ENCODE data around the gene ADCK1. TPM values are rescaled to one million over a fixed set of nuclear protein-coding genes. Genes with fewer than 3 reads are reported as not detected.

ADCK1 gene
- total RNA-seq, 1 experiment from 2014 or later = 11.4 TPM

- Mint-ChIP-seq H3K9me3 (peaks cover 7% of the 10 kb centered on the region), H3K27me3 (ENCODE audit: low read depth) (no peaks in the 10 kb centered on the region), H3K27ac (no peak overlapping the region), H3K36me3 (peaks cover 64% of the 10 kb centered on the region), H3K4me3 (no peak overlapping the region), H3K4me1 (no peaks in the 10 kb centered on the region)
- DNase-seq (ENCODE audit: low spot score) = no peak
- CTCF ChIA-PET = no interaction called here
- no peak for ATAC-seq
- no peak for TF ChIP-seq USF1 (CRISPR knock-in tag; IDR thresholded peaks at IDR 0.05)
- TF ChIP-seq ZNF263 (CRISPR knock-in tag; IDR thresholded peaks at IDR 0.05; ENCODE audit: low read depth) = no peak
- no peak for TF ChIP-seq ZNF532 (CRISPR knock-in tag; IDR thresholded peaks at IDR 0.05; ENCODE audit: borderline replicate concordance)
- TF ChIP-seq, protein P1, sequence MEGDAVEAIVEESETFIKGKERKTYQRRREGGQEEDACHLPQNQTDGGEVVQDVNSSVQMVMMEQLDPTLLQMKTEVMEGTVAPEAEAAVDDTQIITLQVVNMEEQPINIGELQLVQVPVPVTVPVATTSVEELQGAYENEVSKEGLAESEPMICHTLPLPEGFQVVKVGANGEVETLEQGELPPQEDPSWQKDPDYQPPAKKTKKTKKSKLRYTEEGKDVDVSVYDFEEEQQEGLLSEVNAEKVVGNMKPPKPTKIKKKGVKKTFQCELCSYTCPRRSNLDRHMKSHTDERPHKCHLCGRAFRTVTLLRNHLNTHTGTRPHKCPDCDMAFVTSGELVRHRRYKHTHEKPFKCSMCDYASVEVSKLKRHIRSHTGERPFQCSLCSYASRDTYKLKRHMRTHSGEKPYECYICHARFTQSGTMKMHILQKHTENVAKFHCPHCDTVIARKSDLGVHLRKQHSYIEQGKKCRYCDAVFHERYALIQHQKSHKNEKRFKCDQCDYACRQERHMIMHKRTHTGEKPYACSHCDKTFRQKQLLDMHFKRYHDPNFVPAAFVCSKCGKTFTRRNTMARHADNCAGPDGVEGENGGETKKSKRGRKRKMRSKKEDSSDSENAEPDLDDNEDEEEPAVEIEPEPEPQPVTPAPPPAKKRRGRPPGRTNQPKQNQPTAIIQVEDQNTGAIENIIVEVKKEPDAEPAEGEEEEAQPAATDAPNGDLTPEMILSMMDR (IDR thresholded peaks at IDR 0.05) = no peak
- TF ChIP-seq ZNF138 (CRISPR knock-in tag; conservative IDR thresholded peaks at IDR 0.05) = no peak
- POLR2A ChIA-PET = no interaction called here
Measured at GRCh38 chr14:77752799-77753516, 47.0 kb upstream of the ADCK1 start.

DNA sequence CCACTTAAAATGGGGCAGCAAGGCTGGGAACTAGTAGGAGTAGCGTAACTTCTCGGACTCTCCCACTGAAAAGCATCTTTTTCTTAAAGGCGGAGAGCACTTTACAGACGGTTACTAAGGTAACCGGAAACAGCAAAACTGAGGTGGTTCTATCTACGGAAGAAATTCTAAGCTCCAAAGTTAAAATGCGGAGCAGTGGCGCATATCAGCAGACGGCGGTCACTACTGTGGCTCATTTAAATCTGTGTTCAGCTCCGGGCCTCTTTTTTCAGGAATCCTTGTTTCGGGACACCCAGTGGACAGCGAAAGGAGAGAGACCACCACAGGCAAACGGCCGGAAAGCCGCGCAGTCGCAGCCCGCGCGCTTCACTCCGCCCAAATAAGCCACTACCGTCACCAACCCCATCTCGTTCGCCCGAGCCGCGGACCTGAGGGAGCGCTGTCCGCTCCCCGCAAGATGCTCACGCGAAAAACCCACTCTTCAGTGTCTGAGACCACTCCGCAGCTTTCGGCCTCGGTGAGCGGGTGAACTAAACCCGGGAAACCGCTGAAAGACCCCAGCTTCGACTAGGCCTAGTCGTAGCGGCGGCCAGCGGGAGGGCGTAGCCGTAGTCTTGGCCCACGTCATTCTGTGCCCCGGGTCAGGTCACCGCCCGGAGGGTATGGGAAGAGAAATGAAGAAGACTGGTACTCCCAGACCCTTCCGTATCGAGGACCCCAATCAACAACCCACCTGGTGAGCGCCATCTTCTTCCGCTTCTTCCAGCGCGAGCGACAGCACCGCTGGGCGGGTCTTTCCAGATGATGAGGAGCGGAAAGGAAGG lies 39.3 kb upstream of the ADCK1 start, which contains the start of gene SNW1:
Gene SNW1 (minus strand): TSS at position 776 of the 824 bp plus-strand sequence. CDS start 29 bp downstream, at position 747.
- Mint-ChIP-seq H3K27ac (peak within 1 kb of the TSS; percentile 99), H3K4me1 (peaks cover 31% of the 10 kb centered on the region), H3K27me3 (ENCODE audit: low read depth) (no peaks in the 10 kb centered on the region), H3K36me3 (peaks cover 17% of the 10 kb centered on the region), H3K9me3 (no peaks in the 10 kb centered on the region), H3K4me3 (peak within 1 kb of the TSS; percentile 99)
- ChIA-PET POLR2A (interaction anchor here (0.5 to 0.8 kb wide), 4 partner anchors 33 to 80 kb away, joined by 3 to 4 read pairs (median 4); partner anchors contain the start of gene ADCK1), CTCF (interaction anchor here (0.6 to 2.1 kb wide), 4 partner anchors 40 to 105 kb away, joined by 3 to 13 read pairs (median 6); partner anchors contain the start of gene ADCK1)
- ATAC-seq (peak; percentile 81), DNase-seq (ENCODE audit: low spot score) (peak; percentile 91)
- no peak for TF ChIP-seq RELA (CRISPR knock-in tag; IDR thresholded peaks at IDR 0.05; ENCODE audit: borderline replicate concordance)
- peak; percentile 24; the same call in 1 of the 2 replicates for TF ChIP-seq CREM (CRISPR knock-in tag; IDR thresholded peaks at IDR 0.05)
- TF ChIP-seq, protein P2, sequence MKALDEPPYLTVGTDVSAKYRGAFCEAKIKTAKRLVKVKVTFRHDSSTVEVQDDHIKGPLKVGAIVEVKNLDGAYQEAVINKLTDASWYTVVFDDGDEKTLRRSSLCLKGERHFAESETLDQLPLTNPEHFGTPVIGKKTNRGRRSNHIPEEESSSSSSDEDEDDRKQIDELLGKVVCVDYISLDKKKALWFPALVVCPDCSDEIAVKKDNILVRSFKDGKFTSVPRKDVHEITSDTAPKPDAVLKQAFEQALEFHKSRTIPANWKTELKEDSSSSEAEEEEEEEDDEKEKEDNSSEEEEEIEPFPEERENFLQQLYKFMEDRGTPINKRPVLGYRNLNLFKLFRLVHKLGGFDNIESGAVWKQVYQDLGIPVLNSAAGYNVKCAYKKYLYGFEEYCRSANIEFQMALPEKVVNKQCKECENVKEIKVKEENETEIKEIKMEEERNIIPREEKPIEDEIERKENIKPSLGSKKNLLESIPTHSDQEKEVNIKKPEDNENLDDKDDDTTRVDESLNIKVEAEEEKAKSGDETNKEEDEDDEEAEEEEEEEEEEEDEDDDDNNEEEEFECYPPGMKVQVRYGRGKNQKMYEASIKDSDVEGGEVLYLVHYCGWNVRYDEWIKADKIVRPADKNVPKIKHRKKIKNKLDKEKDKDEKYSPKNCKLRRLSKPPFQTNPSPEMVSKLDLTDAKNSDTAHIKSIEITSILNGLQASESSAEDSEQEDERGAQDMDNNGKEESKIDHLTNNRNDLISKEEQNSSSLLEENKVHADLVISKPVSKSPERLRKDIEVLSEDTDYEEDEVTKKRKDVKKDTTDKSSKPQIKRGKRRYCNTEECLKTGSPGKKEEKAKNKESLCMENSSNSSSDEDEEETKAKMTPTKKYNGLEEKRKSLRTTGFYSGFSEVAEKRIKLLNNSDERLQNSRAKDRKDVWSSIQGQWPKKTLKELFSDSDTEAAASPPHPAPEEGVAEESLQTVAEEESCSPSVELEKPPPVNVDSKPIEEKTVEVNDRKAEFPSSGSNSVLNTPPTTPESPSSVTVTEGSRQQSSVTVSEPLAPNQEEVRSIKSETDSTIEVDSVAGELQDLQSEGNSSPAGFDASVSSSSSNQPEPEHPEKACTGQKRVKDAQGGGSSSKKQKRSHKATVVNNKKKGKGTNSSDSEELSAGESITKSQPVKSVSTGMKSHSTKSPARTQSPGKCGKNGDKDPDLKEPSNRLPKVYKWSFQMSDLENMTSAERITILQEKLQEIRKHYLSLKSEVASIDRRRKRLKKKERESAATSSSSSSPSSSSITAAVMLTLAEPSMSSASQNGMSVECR (CRISPR knock-in tag; IDR thresholded peaks at IDR 0.05; ENCODE audit: borderline replicate concordance) = peak; percentile 52; the same call in 1 of the 2 replicates
- no peak for TF ChIP-seq USF2 (CRISPR knock-in tag; IDR thresholded peaks at IDR 0.05)
- peak; percentile 82; the same call in 1 of the 2 replicates for TF ChIP-seq FOXP1 (CRISPR knock-in tag; IDR thresholded peaks at IDR 0.05; ENCODE audit: borderline replicate concordance)
- TF ChIP-seq, protein P3, sequence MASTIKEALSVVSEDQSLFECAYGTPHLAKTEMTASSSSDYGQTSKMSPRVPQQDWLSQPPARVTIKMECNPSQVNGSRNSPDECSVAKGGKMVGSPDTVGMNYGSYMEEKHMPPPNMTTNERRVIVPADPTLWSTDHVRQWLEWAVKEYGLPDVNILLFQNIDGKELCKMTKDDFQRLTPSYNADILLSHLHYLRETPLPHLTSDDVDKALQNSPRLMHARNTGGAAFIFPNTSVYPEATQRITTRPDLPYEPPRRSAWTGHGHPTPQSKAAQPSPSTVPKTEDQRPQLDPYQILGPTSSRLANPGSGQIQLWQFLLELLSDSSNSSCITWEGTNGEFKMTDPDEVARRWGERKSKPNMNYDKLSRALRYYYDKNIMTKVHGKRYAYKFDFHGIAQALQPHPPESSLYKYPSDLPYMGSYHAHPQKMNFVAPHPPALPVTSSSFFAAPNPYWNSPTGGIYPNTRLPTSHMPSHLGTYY (CRISPR knock-in tag; IDR thresholded peaks at IDR 0.05) = no peak
- TF ChIP-seq HMGA2 (CRISPR knock-in tag; IDR thresholded peaks at IDR 0.05) = no peak
- TF ChIP-seq STAT6 (CRISPR knock-in tag; conservative IDR thresholded peaks at IDR 0.05; ENCODE audit: low read depth) = no peak
- no peak for TF ChIP-seq NFE2L1 (CRISPR knock-in tag; IDR thresholded peaks at IDR 0.05)

Measured in WTC11 (cell line).